Panc1 (cell line): Measurements from ENCODE around the gene PAAF1.

Source experiments
- CTCF ChIP-seq: fragments of 450-650 bp; IDR thresholded peaks from 2 replicates; pipeline ENCODE4 v1.5.1; 2017; ENCODE audit warnings: mild to moderate bottlenecking
- POLR2AphosphoS5 ChIP-seq: IDR thresholded peaks from 2 replicates; pipeline ENCODE4 v1.6.1; 2012; ENCODE audit warnings: mild to moderate bottlenecking, low read depth, low read length, moderate library complexity
- TCF7L2 ChIP-seq: IDR thresholded peaks from 2 replicates; pipeline ENCODE4 v1.6.1; 2011; ENCODE audit warnings: mild to moderate bottlenecking, low read depth, low read length, inconsistent platforms

GRCh38 chr11:73957654-73958361 is 81.0 kb downstream of the PAAF1 start:
- TF ChIP-seq CTCF (no peak), POLR2AphosphoS5 (no peak), TCF7L2 (no peak)
